NCI-H187 (cell line): ENCODE measurements around the gene SMTN.

Source experiments
- DNase-seq, 2 experiments: peaks; one replicate each; lab custom pipeline; 2025; lab: John Stamatoyannopoulos, UW

The SMTN gene

GRCh38 chr22:31127181-31127772, 46.2 kb downstream of the SMTN start:
- DNase-seq, result no peak

DNA sequence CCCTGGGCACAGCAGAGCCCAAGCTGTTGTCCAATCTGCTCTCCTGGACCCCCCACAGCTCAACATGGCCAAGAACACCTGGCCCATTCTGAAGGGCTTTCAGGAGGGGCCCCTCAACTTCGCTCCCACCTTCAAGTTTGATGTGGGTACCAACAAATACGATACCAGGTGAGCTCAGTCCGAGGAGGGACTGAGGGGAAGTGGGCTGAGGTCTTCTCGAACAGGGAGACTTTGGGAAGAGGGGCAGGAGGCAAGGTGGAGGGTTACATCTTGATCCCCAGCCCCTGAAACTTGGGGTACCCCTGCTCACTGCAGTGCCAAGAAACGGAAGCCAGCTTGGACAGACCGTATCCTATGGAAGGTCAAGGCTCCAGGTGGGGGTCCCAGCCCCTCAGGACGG, 47.0 kb downstream of the SMTN start:
- no peak for DNase-seq

DNA sequence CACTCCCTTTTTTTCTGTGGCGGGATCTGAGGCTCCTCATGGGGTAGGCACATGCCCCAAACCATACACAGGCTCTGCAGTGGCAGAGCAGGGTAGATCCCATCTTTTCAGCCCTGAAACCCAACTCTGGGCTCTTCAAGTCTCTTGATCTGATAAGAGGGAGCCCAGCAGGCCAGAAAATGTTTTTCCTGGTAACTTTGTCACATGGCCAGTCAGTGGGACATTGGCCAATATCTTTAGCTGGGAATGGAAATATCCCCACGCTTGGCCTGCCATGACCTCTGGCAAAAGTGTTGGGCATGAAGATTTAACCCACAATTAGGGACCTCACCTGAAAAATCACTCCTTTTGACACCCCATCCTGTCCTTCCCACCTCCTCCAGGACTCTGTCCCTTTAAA, 49.8 kb downstream of the SMTN start:
- DNase-seq, result no peak

- DNase-seq, result no peak
Measured at GRCh38 chr22:31133911-31134310, 52.8 kb downstream of the SMTN start.

- DNase-seq, result no peak
Measured at GRCh38 chr22:31134688-31135087, 53.6 kb downstream of the SMTN start.

DNA sequence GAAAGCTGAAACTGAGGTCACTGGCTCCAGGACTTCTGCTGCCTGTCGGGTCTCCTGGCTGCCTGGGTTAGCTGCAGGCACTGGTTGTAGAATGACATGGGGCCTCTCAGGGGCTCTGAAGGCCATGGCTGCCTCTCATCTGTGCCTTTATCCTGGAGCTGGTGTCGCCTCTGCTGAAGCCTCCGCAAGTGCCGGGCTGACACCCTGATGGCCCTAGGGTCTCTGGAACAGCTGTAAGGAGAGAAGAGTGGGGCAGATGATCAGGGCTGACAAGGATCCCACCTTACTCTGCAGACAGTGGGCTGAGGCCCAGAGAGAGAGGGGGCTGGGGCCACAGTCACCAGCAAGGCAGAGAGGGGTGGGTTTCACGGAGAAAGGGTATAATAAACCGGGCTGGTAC, 54.6 kb downstream of the SMTN start:
- DNase-seq, result no peak

- no peak for DNase-seq
Measured at GRCh38 chr22:31136155-31136554, 55.0 kb downstream of the SMTN start.

DNA sequence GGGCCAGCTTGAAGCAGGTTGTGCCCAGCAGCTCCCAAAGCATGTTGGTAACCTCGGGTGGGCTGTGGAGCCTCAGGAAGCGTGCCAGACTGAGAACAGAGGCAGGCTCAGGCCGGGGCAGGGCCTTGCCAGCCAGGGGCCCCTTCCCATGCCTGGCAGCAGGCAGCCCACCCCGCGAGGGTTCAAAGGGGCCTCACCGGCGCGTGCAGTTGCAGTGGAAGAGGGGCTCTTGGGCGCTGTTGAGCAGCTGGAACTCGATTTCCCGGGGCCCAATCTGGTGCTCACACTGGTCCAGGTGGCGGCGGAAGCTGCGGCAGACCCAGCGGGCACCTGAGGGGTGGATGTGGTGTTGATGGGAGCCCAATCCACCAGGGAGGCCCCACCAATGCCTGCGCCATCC, 55.6 kb downstream of the SMTN start:
- no peak for DNase-seq

DNA sequence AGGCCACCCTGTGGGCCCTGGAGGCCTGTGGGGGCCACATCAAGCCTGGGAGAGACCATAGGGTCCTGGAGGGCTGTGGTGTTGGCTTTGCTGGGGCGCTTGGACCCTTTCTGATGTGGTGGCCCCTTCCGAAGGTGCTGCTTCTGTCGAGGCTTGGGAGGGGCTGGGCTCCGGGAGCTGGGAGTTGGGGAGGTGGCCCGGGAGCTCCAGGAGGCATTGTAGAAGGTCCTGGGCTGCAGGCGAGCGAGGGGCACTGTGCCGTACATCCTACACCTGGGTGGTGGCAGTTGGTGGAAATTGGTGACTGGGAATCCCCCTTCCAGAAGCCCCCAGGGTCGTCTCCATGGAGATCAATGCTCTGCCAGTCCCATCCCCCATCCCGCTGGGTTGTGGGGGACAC, 56.6 kb downstream of the SMTN start:
- DNase-seq, result no peak

- no peak for DNase-seq
Measured at GRCh38 chr22:31138126-31138525, 57.0 kb downstream of the SMTN start.

GRCh38 chr22:31139066-31139465, 57.9 kb downstream of the SMTN start:
- no peak for DNase-seq

GRCh38 chr22:31139866-31140716, 59.0 kb downstream of the SMTN start, which contains the start of gene PLA2G3:
TSS of gene PLA2G3 (minus strand) at chr22:31140508. CDS start at chr22:31140354, 154 bp downstream.
- peak; percentile 12 to 64 for DNase-seq

GRCh38 chr22:31140746-31141145, 59.6 kb downstream of the SMTN start:
- no peak for DNase-seq

DNA sequence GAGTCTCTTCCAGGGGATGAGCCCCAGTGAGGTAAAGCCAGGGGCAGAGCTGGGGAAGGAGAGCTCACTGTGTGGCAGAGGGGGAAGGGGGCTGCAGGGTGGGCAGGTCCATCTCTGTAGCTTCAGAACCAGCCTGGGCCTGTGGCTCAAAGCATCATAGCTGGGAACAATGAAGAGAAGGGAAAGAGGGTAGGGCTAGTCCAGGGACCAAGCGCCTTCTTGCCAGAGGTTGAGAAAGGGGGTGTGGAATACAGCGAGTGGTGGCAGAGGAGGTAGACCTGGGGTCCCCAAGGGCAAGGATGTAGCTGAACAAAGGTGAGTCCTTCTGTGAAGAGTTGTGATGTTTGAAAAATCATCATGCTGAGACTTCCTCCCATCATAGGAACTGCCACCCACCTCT, 60.4 kb downstream of the SMTN start:
- DNase-seq, result no peak

- no peak for DNase-seq
Measured at GRCh38 chr22:31142285-31142684, 61.2 kb downstream of the SMTN start.

DNA sequence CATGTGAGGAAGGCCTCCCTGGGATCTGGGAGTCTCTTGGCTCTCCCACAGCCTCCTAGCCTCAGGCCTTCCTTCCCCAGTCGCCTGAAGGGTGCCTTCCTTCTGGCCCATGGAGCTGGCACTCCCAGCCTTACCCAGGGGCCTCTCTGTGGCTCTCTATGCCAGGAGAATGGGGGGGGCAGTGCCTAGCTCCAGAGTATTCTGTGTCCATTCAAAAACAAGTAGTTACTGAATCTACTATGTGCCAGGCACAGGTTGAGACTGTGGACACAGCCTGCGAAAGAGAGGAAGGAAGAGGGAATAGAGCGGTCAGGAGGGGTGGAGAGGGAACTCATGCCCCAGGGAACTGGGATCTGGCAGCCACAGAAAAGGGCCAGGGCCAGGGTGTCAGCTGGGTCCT, 61.9 kb downstream of the SMTN start:
- DNase-seq, result no peak

DNA sequence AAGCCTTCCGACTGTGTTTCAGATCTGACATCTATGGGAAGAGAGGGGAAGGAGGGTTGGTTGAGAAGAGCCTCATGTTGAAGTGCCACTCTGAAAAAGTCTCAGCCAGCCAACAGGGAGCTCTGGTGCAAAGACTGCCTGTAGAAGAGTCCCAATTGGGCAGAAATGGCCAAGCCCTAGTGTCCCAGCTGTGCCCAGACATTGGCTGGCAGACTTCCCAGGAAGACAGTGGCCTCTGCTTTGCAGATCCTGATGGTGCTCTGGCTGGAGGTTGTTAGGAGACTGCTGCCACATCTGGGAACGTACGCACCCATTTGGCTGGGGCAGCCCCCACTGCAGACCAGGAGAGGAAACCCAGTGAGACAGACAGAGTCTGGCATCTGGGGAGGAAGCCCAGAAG, 62.4 kb downstream of the SMTN start:
- DNase-seq, result no peak

GRCh38 chr22:31144223-31144622, 63.1 kb downstream of the SMTN start:
- DNase-seq, result no peak

GRCh38 chr22:31148488-31148887, 67.4 kb downstream of the SMTN start:
- DNase-seq, result no peak

- peak in 1 of 2 experiments; percentile 47 for DNase-seq
Measured at GRCh38 chr22:31148953-31149627, 68.0 kb downstream of the SMTN start.

GRCh38 chr22:31150615-31151014, 69.5 kb downstream of the SMTN start:
- no peak for DNase-seq

GRCh38 chr22:31151872-31152271, 70.8 kb downstream of the SMTN start:
- no peak for DNase-seq

DNA sequence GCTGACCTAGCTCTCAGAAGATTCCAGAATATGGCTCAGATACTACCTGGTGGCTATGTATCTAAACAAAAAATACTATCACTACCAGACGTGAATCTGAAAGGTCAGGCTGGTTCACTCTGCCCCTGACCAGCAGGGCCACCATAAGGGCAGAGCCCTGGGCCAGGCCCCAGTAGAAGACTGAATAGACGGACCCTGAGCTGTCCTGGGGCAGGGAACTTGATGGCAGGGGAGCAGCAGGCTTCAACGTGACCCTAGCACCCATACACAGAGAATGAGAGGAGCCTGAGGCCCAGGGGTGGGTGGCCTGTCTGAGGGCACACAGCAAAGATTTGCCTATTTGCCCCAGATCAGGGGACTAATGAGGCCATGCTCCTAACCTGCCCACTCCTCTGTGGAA, 72.2 kb downstream of the SMTN start:
- no peak for DNase-seq
